Measurements from ENCODE around the gene DIAPH2. TPM values are rescaled to one million over a fixed set of nuclear protein-coding genes. Genes with fewer than 3 reads are reported as not detected.
A peak's percentile ranks its signal among the peaks of the same experiment; 100 is the strongest.

Gene DIAPH2
- total and polyA plus RNA-seq, 2 donors from 2014 or later = 2.1 to 15.0 TPM

GRCh38 chrX:97066381-97066780 is 381.7 kb downstream of the DIAPH2 start:
- H3K36me3 ChIP-seq (ENCODE audit: control insufficient read depth in 2 of 3, insufficient read depth in 3 of 3, low read length in 3 of 3) = no peaks in the 10 kb centered on the region
- H3K4me1 ChIP-seq (ENCODE audit: control insufficient read depth in 2 of 3, insufficient read depth in 2 of 3, low read depth in 1 of 3, low read length in 3 of 3) = no peaks in the 10 kb centered on the region
- intact Hi-C loops (cut with DNase I) = no loop called here
- DNase-seq (no peak), FAIRE-seq (no peak)
- no peak overlapping the region for H3K9ac ChIP-seq (ENCODE audit: low read length in 3 of 3)
- H3K4me3 ChIP-seq (ENCODE audit: low read length in 3 of 3) = no peak overlapping the region
- H3K27me3 ChIP-seq (ENCODE audit: control insufficient read depth, insufficient read depth, low read length) = no peaks in the 10 kb centered on the region
- no peaks in the 10 kb centered on the region for H3K9me3 ChIP-seq (ENCODE audit: control insufficient read depth in 2 of 3, insufficient read depth in 1 of 3, low read length in 3 of 3)
- no peak overlapping the region for H3K27ac ChIP-seq (ENCODE audit: low read depth in 2 of 2, low read length in 2 of 2)
- TF ChIP-seq, protein P1, sequence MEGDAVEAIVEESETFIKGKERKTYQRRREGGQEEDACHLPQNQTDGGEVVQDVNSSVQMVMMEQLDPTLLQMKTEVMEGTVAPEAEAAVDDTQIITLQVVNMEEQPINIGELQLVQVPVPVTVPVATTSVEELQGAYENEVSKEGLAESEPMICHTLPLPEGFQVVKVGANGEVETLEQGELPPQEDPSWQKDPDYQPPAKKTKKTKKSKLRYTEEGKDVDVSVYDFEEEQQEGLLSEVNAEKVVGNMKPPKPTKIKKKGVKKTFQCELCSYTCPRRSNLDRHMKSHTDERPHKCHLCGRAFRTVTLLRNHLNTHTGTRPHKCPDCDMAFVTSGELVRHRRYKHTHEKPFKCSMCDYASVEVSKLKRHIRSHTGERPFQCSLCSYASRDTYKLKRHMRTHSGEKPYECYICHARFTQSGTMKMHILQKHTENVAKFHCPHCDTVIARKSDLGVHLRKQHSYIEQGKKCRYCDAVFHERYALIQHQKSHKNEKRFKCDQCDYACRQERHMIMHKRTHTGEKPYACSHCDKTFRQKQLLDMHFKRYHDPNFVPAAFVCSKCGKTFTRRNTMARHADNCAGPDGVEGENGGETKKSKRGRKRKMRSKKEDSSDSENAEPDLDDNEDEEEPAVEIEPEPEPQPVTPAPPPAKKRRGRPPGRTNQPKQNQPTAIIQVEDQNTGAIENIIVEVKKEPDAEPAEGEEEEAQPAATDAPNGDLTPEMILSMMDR (IDR thresholded peaks at IDR 0.05; ENCODE audit: borderline replicate concordance, extremely low read depth, insufficient read depth) = no peak

DNA sequence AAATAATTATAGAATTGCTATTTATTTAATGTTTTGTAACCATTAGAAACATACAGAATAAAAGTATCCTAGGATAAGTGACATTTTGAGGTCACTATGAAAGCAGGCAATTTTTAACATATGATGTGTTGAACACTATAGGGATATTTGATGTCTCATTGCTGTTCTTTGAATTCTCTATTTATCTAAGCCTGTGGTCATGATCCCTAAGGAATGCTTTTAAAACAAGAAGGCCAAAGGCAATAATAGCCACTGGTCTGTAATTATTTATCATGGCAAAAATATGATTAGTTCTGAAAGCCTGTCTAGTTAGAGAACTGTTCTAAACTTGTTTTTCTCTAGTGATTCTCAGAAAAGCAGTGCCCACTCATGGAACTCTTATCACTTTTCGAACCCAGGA is 385.7 kb downstream of the DIAPH2 start:
- TF ChIP-seq, protein P1 (IDR thresholded peaks at IDR 0.05; ENCODE audit: borderline replicate concordance, extremely low read depth, insufficient read depth) = no peak
- no peaks in the 10 kb centered on the region for H3K27me3 ChIP-seq (ENCODE audit: control insufficient read depth, insufficient read depth, low read length)
- no peaks in the 10 kb centered on the region for H3K9me3 ChIP-seq (ENCODE audit: control insufficient read depth in 2 of 3, insufficient read depth in 1 of 3, low read length in 3 of 3)
- DNase-seq = no peak
- H3K9ac ChIP-seq (ENCODE audit: low read length in 3 of 3) = no peak overlapping the region
- FAIRE-seq = peak; percentile 79
- H3K4me3 ChIP-seq (ENCODE audit: low read length in 3 of 3) = no peak overlapping the region
- no peaks in the 10 kb centered on the region for H3K4me1 ChIP-seq (ENCODE audit: control insufficient read depth in 2 of 3, insufficient read depth in 2 of 3, low read depth in 1 of 3, low read length in 3 of 3)
- H3K27ac ChIP-seq (ENCODE audit: low read depth in 2 of 2, low read length in 2 of 2) = no peak overlapping the region
- no peaks in the 10 kb centered on the region for H3K36me3 ChIP-seq (ENCODE audit: control insufficient read depth in 2 of 3, insufficient read depth in 3 of 3, low read length in 3 of 3)
- intact Hi-C loops (cut with DNase I) = no loop called here

GRCh38 chrX:97074400-97074799 is 389.8 kb downstream of the DIAPH2 start:
- TF ChIP-seq, protein P1 (IDR thresholded peaks at IDR 0.05; ENCODE audit: borderline replicate concordance, extremely low read depth, insufficient read depth) = no peak
- Histone ChIP-seq H3K4me1 (ENCODE audit: control insufficient read depth in 2 of 3, insufficient read depth in 2 of 3, low read depth in 1 of 3, low read length in 3 of 3) (no peaks in the 10 kb centered on the region), H3K27me3 (ENCODE audit: control insufficient read depth, insufficient read depth, low read length) (no peaks in the 10 kb centered on the region), H3K36me3 (ENCODE audit: control insufficient read depth in 2 of 3, insufficient read depth in 3 of 3, low read length in 3 of 3) (no peaks in the 10 kb centered on the region), H3K9me3 (ENCODE audit: control insufficient read depth in 2 of 3, insufficient read depth in 1 of 3, low read length in 3 of 3) (no peaks in the 10 kb centered on the region), H3K4me3 (ENCODE audit: low read length in 3 of 3) (no peak overlapping the region), H3K9ac (ENCODE audit: low read length in 3 of 3) (no peak overlapping the region), H3K27ac (ENCODE audit: low read depth in 2 of 2, low read length in 2 of 2) (no peak overlapping the region)
- DNase-seq (no peak), FAIRE-seq (peak; percentile 37)
- intact Hi-C loops (cut with DNase I) = no loop called here

GRCh38 chrX:97089116-97089515 is 404.5 kb downstream of the DIAPH2 start:
- Histone ChIP-seq H3K9ac (ENCODE audit: low read length in 3 of 3) (no peak overlapping the region), H3K27ac (ENCODE audit: low read depth in 2 of 2, low read length in 2 of 2) (no peak overlapping the region), H3K9me3 (ENCODE audit: control insufficient read depth in 2 of 3, insufficient read depth in 1 of 3, low read length in 3 of 3) (no peaks in the 10 kb centered on the region), H3K27me3 (ENCODE audit: control insufficient read depth, insufficient read depth, low read length) (no peaks in the 10 kb centered on the region), H3K36me3 (ENCODE audit: control insufficient read depth in 2 of 3, insufficient read depth in 3 of 3, low read length in 3 of 3) (no peaks in the 10 kb centered on the region), H3K4me1 (ENCODE audit: control insufficient read depth in 2 of 3, insufficient read depth in 2 of 3, low read depth in 1 of 3, low read length in 3 of 3) (no peaks in the 10 kb centered on the region), H3K4me3 (ENCODE audit: low read length in 3 of 3) (no peak overlapping the region)
- DNase-seq (no peak), FAIRE-seq (no peak)
- intact Hi-C loops (cut with DNase I) = no loop called here
- TF ChIP-seq, protein P1 (IDR thresholded peaks at IDR 0.05; ENCODE audit: borderline replicate concordance, extremely low read depth, insufficient read depth) = no peak
